NCI-H526 treated with DMSO at 0.1 percent for 48 hours (cell line): ENCODE measurements around the gene TANK.
"Not testable (repeated sequence)": the region's sequence is repeated elsewhere in the genome, so short reads cannot be mapped to it uniquely, and the experiment has no call there.

Experiments used
- DNase-seq: peaks from one replicate; lab custom pipeline; 2025; lab: John Stamatoyannopoulos, UW

TANK gene

GRCh38 chr2:161279230-161279815 lies 119.1 kb downstream of the TANK start:
- DNase-seq, result not testable (repeated sequence)

DNA sequence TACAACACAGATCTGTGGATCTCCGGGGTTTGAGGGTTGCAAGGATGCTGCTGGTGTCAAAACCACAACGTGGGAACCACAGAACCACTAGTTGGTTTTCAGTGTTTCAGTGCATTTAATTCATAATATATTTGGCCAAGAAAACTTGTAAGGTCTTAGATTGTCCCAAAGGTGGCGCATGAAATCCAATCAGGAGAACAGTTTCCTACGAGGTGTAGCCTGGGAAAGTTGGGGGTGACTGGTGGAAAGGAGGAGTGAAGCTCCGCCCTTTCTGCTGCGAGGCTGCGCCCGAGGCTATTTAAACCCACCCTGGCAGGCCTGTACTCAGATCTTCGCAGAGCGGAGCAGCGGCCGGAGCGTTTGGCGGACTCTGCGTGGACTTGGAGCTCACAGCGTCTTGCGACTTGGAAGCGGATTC lies 120.7 kb downstream of the TANK start:
- DNase-seq, result not testable (repeated sequence)

DNA sequence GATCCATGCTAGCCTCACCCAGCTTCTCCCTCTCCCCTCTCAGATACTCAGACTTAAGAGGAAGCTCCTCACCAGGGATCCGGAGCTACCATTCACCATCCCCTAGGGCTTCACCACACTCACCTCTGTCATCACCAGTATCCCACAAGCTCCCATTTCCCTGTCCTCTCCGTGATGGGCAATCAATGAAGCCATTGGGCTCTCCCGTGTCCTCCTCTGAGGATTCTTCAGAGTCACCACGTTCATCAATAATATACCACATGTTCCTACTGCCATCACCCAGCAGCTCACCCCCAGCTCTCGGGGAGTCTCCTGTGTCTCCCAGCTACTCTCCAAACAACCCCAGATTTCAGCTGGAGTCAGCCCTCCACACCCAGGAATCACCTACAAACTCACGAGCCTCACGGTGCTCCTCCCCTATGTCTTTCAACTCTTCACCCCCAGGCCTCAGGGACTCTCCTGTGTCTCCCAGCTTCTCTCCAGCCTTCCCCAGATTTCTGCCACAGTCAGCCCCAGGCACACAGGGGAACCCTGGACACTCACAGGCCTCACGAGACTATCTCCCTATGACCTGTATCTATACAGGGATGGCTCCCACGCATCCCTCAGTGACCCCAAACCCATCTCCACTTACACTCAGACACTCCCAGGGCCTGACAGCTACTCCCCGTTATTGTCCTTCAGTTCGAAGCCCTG lies 121.5 kb downstream of the TANK start:
- not testable (repeated sequence) for DNase-seq

GRCh38 chr2:161282311-161282644 lies 122.0 kb downstream of the TANK start:
- DNase-seq, result not testable (repeated sequence)

GRCh38 chr2:161283926-161284325 lies 123.7 kb downstream of the TANK start:
- DNase-seq, result no peak
